GM12864 (cell line): ENCODE results near the gene CARD6.
"Not testable (repeated sequence)": the region's sequence is repeated elsewhere in the genome, so short reads cannot be mapped to it uniquely, and the experiment has no call there.

ENCODE experiments used
- DNase-seq: peaks from one replicate; pipeline ENCODE4 v3.0.0-alpha.2; 2011; ENCODE audit warnings: low read depth
- H3K4me3 ChIP-seq: 2 replicates; pipeline ENCODE4 v1.5.1; 2011; ENCODE audit warnings: mild to moderate bottlenecking, low read depth, low read length, control low read depth
- TF ChIP-seq, protein P1 (sequence below): IDR thresholded peaks from 2 replicates; pipeline ENCODE4 v1.5.1; 2011; ENCODE audit warnings: low read depth, mild to moderate bottlenecking, moderate library complexity, low read length, control low read depth, inconsistent platforms; ENCODE audit errors: missing control alignments

Gene CARD6

DNA sequence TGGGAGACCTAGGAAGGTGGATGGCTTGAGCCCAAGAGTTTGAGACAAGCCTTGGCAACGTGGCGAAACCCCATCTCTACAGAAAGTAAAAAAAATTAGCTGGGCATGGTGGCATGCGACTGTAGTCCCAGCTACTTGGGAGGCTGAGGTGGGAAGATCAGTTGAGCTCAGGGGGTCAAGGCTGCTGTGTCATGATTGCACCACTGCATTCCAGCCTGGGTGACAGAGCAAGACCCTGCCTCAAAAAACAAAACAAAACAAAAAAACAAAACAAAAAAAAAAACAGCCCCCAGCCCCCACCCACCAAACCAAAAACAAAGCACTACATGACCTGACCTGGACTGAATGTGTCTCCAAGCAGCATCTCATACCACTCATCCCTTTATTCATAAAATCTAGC lies 34.8 kb downstream of the CARD6 start:
- TF ChIP-seq, protein P1, sequence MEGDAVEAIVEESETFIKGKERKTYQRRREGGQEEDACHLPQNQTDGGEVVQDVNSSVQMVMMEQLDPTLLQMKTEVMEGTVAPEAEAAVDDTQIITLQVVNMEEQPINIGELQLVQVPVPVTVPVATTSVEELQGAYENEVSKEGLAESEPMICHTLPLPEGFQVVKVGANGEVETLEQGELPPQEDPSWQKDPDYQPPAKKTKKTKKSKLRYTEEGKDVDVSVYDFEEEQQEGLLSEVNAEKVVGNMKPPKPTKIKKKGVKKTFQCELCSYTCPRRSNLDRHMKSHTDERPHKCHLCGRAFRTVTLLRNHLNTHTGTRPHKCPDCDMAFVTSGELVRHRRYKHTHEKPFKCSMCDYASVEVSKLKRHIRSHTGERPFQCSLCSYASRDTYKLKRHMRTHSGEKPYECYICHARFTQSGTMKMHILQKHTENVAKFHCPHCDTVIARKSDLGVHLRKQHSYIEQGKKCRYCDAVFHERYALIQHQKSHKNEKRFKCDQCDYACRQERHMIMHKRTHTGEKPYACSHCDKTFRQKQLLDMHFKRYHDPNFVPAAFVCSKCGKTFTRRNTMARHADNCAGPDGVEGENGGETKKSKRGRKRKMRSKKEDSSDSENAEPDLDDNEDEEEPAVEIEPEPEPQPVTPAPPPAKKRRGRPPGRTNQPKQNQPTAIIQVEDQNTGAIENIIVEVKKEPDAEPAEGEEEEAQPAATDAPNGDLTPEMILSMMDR: no peak
- DNase-seq: no peak
- no peak overlapping the region for H3K4me3 ChIP-seq

DNA sequence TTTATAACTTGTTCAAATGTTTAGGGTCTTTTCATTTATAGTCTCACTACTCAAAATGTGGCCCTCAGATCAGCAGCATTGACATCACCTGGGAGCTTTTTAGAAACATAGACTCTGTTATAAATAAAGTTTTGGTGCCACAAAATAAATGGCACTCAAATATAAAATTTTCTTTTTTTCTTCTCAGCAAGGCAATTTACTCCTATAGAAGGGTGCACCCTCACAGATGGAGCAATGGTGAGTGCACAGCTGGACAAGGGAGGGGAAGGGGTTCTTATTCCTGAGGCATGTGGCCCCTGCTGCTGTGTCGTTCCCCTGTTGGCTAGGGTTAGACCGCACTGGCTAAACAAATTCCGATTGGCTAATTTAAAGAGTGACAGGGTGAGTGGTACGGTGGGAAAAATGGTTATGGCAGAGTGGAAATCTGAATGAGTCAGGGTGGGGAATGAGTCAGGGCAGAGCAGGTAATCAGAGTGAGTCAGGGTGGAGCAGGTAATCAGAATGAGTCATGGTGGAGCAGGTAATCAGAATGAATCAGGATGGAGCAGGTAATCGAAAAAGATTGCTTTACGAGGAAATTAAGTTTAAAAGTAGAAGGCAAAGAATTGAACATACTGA lies 36.3 kb downstream of the CARD6 start:
- no peak overlapping the region for H3K4me3 ChIP-seq
- TF ChIP-seq, protein P1: no peak
- DNase-seq: no peak

DNA sequence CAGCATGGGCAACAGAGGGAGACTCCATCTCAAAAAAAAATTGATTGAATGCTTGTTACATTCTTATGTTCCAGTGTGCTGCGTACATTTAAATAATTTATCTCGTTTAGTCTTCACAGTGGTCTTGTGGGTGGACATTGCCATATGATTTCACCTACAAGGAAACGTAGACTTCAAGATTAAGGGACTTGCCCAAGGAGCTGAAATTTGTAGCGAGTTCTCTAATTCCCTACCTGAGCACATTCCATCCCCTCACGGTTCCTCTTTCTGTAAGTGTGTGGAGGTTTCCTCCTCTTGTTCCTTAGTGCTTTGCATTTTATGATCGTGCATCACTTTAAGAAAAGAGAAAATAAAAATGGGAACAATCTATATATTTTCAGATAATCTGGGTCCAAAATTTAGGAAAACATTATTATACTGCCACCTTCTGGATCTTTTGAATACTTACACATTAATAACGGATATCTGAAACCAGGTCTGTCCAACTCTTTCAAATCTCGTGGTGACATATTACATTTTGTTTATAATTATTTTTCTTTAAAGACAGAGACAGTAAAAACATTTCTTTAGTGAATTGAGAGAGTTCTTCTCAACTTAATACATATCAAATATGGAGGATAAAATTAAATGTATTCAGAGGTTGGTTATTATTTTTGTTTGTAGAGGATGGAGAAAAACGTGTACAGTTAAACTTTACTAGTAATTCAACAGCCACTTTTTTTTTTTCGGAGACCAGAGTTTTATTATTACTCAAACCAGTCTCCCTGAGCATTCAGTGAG lies 38.2 kb downstream of the CARD6 start:
- DNase-seq: no peak
- no peak overlapping the region for H3K4me3 ChIP-seq
- TF ChIP-seq, protein P1: peak; percentile 27

DNA sequence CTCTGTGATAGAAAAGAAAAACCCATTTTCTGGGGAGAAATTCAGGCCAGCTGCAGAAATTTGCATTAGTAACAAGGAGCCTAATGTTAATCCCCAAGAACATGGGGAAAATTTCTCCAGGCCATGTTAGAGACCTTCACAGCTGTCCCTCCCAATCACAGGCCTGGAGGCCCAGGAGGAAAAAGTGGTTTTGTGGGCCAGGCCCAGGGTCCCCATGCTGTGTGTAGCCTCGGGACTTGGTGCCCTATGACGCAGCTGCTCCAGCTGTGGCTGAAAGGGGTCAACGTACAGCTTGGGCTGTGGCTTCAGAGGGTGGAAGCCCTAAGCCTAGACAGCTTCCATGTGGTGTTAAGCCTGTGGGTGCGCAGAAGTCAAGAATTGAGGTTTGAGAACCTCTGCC lies 41.1 kb downstream of the CARD6 start:
- TF ChIP-seq, protein P1: no peak
- DNase-seq: no peak
- H3K4me3 ChIP-seq: no peak overlapping the region

DNA sequence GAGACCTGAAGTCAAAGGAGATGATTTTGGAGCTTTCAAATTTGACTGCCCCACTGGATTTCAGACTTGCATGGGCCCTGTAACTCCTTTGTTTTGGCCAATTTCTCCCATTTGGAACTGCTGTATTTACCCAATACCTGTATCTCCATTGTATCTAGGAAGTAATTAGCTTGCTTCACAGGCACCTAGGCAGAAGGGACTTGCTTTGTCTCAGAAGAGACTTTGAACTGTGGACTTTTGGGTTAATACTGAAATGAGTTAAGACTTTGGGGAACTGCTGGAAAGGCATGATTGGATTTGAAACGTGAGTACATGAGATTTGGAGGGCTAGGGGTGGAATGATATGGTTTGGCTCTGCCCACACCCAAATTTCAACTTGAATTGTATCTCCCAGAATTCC lies 41.9 kb downstream of the CARD6 start:
- DNase-seq, H3K4me3 ChIP-seq: not testable (repeated sequence)

DNA sequence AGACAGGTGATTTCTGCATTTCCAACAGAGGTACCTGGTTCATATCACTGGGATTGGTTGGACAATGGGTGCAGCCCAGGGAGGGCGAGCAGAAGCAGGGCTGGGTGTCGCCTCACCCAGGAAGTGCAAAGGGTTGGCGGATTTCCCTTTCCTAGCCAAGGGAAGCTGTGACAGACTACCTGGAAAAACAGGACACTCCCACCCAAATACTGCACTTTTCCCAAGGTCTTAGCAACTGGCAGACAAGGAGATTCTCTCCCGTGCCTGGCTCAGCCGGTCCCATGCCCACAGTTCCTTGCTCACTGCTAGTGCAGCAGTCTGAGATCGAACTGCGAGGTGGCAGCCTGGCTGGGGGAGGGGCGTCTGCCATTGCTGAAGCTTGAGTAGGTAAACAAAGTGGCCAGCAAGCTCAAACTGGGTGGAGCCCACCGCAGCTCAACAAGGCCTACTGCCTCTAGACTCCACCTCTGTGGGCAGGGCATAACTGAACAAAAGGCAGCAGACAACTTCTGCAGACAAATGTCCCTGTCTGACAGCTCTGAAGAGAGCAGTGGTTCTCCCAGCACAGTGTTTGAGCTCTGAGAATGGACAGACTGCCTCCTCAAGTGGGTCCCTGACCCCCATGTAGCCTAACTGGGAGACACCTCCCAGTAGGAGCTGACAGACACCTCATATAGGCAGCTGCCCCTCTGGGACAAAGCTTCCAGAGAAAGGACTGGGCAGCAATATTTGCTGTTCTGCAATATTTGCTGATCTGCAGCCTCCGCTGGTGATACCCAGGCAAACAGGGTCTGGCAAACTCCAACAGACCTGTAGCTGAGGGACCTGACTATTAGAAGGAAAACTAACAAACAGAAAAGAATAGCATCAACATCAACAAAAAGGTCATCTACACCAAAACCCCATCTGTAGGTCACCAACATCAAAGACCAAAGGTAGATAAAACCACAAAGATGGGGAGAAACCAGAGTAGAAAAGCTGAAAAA lies 54.6 kb downstream of the CARD6 start:
- not testable (repeated sequence) for DNase-seq, H3K4me3 ChIP-seq

DNA sequence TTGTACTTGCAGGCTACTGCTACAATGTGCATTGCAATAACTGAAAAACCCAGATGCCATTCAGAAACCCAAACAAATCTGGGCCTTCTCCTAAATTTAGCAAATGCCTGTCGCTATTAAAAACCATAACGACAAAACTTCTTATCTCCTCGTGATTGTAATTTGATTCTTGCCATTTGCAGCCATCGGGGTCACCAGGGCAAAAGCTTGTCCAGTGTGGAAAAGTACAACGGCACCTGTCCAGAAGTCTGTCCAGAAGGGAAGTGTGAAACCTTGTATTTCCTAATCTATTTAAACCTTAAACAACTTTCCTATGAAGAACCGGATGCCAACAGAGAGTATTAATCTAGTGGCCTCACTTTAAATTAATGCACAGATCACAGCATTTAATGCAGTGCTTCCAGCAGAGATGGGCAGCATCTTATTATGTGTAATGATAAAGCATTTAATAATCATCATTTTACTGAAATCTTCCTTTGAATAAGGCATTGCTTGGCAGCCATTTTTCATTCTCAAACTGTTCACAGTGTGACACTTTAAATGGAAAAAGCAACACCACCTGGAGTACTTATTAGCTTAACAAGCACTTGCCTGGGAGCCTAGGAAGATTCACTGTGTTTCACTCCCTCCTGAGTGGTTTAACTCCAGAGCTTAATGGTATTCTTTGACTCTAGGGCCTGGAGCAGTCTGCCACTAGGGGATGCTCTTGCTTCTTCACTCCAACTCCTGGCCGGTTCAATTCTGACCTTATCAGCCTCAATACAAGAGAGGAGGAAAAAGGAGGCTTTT lies 63.2 kb downstream of the CARD6 start:
- TF ChIP-seq, protein P1: peak; percentile 99
- peak; percentile 30 for DNase-seq
- no peak overlapping the region for H3K4me3 ChIP-seq
